ENCODE measurements around the gene KRT37. TPM values are rescaled to one million over a fixed set of nuclear protein-coding genes. Genes with fewer than 3 reads are reported as not detected.
"Not testable (repeated sequence)": the region's sequence is repeated elsewhere in the genome, so short reads cannot be mapped to it uniquely, and the experiment has no call there.

KRT37 gene
- total RNA-seq, 2 experiments from 2014 or later, result not detected

DNA sequence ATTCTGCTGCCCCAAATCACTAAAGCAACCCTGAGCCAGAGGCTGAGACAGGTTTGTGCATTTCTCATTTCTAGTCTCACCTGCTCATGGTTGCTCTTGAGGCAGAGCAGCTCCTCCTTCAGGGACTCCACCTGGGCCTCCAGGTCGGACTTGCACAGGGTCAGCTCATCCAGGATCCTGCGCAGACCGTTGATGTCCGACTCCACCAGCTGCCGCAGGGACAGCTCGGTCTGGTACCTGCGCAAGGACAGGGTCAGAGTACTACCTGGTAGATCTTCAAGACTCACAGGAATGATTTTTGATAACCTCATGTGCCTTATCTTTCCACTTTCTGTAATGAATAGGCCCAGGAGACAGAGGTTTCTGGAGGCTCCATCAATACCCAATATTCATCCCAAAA, 28.0 kb downstream of the KRT37 start:
- H3K27ac Mint-ChIP-seq, result no peak overlapping the region
- H3K9me3 Mint-ChIP-seq, result no peaks in the 10 kb centered on the region
- H3K27me3 Mint-ChIP-seq (ENCODE audit: low read depth), result no peaks in the 10 kb centered on the region
- no peak for DNase-seq
- intact Hi-C loops (cut with micrococcal nuclease), result no loop called here
- CTCF ChIA-PET, result no interaction called here
- peaks cover 8% of the 10 kb centered on the region for H3K4me1 Mint-ChIP-seq (ENCODE audit: low read depth)
- H3K4me3 Mint-ChIP-seq, result no peak overlapping the region
- H3K36me3 Mint-ChIP-seq (ENCODE audit: low read depth), result no peaks in the 10 kb centered on the region

DNA sequence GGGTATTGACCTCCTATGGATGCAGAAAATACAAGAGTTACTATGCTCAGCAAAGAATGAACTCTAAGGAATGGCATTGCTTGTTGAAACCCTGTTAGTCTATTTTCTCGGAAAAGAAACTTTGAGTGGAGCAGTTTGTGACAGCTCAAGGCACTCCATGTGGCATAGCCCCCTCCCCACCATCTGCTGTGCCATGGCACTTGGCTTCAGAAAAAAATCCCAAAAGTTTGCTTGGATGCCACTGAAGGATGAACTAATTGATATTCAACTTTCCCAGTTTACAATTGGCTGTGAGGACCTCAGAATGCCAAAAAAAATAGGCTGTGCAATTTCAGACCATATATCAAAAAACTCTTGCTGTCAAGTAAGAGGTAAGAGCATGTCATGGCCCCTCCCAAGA, 28.8 kb downstream of the KRT37 start:
- H3K27ac Mint-ChIP-seq, result no peak overlapping the region
- H3K4me1 Mint-ChIP-seq (ENCODE audit: low read depth), result peaks cover 7% of the 10 kb centered on the region
- intact Hi-C loops (cut with micrococcal nuclease), result no loop called here
- no peaks in the 10 kb centered on the region for H3K27me3 Mint-ChIP-seq (ENCODE audit: low read depth)
- no peaks in the 10 kb centered on the region for H3K36me3 Mint-ChIP-seq (ENCODE audit: low read depth)
- no peaks in the 10 kb centered on the region for H3K9me3 Mint-ChIP-seq
- CTCF ChIA-PET, result no interaction called here
- no peak overlapping the region for H3K4me3 Mint-ChIP-seq
- no peak for DNase-seq

DNA sequence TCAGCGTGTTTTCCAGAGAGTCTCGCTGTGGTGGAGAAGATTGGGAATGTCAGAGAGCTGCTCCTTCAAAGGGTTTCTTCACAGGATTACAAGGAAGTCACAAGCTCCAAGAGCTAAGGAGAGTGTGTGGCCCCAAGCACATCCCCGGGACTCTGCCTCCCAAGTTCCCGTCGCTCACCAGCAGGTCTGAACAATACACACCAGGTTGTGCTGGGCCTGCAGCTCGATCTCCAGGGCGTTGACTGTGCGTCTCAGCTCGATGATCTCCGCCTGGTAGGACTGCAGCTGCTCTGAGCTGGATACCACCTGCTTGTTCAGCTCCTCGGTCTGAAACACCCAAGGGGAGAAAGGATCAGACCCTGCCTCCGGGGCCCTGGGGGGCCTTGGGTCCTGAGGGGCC, 29.3 kb downstream of the KRT37 start:
- H3K9me3 Mint-ChIP-seq; H3K36me3 Mint-ChIP-seq (ENCODE audit: low read depth); CTCF ChIA-PET; DNase-seq; H3K4me1 Mint-ChIP-seq (ENCODE audit: low read depth); H3K27ac Mint-ChIP-seq; H3K27me3 Mint-ChIP-seq (ENCODE audit: low read depth); H3K4me3 Mint-ChIP-seq; intact Hi-C loops (cut with micrococcal nuclease): not testable (repeated sequence)

DNA sequence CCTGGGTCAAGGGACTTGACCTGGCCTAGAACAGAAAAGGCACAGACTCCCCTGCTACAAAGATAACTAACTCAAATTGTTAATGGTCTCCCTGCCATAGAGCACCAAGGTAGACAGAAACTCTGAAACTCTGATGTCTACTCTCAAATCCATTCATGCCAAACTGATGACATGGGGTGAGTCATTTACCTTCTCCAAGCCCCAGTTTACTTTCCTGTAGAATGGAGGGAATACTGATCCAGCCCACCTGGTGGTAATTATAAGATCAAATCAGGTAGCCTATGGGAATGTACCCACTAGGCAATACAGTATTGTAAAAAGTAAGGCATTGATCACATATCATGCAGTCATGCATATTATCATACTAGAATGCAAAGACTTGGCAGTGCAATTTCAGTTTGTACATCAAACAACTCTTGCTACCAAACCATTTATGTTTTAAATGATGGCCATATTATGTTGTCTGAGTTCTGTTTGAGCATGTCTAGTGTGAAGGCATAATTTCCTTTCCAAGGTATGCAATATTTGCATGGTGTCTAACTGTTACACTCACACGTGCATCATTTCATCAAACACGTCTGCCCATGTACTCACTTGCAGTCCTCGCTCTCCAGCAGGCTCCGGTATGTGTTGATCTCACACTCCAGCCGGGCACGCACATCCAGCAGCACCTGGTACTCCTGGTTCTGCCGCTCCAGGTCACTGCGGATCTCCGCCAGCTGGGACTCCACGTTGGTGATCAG, 30.0 kb downstream of the KRT37 start:
- DNase-seq, result no peak
- H3K4me1 Mint-ChIP-seq (ENCODE audit: low read depth), result peaks cover 5% of the 10 kb centered on the region
- CTCF ChIA-PET, result no interaction called here
- intact Hi-C loops (cut with micrococcal nuclease), result no loop called here
- H3K4me3 Mint-ChIP-seq, result no peak overlapping the region
- no peaks in the 10 kb centered on the region for H3K27me3 Mint-ChIP-seq (ENCODE audit: low read depth)
- H3K9me3 Mint-ChIP-seq, result no peaks in the 10 kb centered on the region
- H3K36me3 Mint-ChIP-seq (ENCODE audit: low read depth), result no peaks in the 10 kb centered on the region
- H3K27ac Mint-ChIP-seq, result no peak overlapping the region

DNA sequence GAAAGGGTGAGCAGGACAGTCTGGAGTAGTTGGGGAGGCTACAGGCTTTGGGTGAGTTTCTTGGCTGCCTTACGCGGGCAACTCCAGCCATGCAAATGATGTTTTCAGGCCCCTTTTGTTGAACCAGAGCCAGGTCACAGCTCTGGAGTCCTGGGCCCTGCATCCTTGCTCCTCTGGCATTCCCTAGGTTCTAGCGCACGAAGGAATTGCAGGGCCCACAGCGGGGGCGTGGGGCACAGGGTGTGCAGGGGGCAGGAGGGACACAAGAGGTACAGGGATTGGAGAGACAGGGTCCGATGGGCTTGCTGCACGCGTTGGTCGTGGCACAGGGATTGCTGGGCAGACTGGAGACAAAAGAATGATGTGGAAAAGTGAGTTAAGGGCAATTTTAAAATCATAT, 30.6 kb downstream of the KRT37 start:
- H3K27ac Mint-ChIP-seq, result no peak overlapping the region
- DNase-seq, result no peak
- CTCF ChIA-PET, result no interaction called here
- H3K27me3 Mint-ChIP-seq (ENCODE audit: low read depth), result no peaks in the 10 kb centered on the region
- H3K9me3 Mint-ChIP-seq, result no peaks in the 10 kb centered on the region
- peaks cover 2% of the 10 kb centered on the region for H3K4me1 Mint-ChIP-seq (ENCODE audit: low read depth)
- H3K36me3 Mint-ChIP-seq (ENCODE audit: low read depth), result no peaks in the 10 kb centered on the region
- intact Hi-C loops (cut with micrococcal nuclease), result no loop called here
- H3K4me3 Mint-ChIP-seq, result no peak overlapping the region

DNA sequence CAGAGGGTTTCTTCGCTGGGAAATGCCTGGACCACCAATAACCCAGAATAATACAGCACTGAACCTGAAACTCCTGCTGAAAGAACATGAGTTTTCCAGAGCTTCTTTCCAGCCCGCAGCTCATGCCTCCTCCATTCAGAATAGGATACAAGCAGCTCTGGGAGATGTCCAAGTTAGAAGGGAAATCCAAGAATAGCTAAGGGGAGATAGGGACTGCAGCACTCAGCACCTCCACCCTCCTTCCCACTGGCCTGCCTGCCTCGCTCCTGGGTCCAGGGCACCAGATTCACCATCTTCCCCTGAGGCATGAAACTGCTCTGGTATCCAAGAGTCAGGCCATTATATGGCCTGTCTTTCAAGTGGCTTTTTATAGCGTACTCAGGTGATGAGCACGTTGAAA, 31.1 kb downstream of the KRT37 start:
- Mint-ChIP-seq H3K27me3 (ENCODE audit: low read depth) (no peaks in the 10 kb centered on the region), H3K4me3 (no peak overlapping the region), H3K27ac (no peak overlapping the region), H3K9me3 (no peaks in the 10 kb centered on the region), H3K36me3 (ENCODE audit: low read depth) (no peaks in the 10 kb centered on the region), H3K4me1 (ENCODE audit: low read depth) (peaks cover 2% of the 10 kb centered on the region)
- no peak for DNase-seq
- intact Hi-C loops (cut with micrococcal nuclease), result no loop called here
- CTCF ChIA-PET, result no interaction called here

DNA sequence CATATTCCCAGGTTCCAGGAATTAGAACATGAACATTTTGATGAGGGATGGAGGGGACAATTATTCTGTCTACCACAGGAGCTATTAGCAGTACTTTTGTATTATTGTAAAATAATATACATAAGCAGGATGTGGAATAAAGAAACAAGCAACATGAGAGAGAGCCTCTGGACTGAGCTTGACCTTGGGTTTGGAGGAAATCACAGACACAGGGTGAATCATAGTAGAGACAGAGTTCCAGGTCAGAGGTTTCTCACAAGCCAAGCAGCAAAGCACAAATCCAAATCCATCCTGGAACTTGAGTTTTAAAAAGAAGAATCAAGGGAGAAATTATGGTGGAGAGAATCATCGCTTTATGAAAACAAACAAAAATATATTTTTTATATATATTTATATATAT, 32.1 kb downstream of the KRT37 start:
- Mint-ChIP-seq H3K9me3 (peaks cover under 1% of the 10 kb centered on the region), H3K4me3 (no peak overlapping the region), H3K27me3 (ENCODE audit: low read depth) (no peaks in the 10 kb centered on the region), H3K27ac (no peak overlapping the region), H3K4me1 (ENCODE audit: low read depth) (peaks cover 2% of the 10 kb centered on the region), H3K36me3 (ENCODE audit: low read depth) (no peaks in the 10 kb centered on the region)
- CTCF ChIA-PET, result no interaction called here
- intact Hi-C loops (cut with micrococcal nuclease), result no loop called here
- no peak for DNase-seq

DNA sequence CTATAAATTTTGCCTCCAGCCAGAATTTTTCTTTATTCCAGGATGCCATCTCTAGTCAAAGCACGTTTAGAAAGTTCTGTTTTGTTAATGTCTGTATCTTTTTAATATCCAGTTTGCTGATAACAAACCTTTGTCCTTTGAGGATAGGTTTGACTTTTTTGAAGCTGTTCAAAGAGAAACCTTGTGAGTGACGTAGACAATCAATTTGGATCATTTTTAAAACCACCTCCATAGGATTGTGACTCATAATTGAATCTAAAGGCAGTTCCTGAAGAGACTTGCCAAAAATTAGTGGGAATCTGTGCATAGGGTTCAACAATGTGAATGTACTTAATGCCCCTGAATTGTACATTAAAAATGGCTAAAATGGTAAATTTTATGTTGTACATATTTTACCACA, 32.9 kb downstream of the KRT37 start:
- Mint-ChIP-seq H3K36me3 (ENCODE audit: low read depth) (peaks cover 2% of the 10 kb centered on the region), H3K4me3 (no peak overlapping the region), H3K27ac (no peak overlapping the region), H3K4me1 (ENCODE audit: low read depth) (peaks cover 2% of the 10 kb centered on the region), H3K9me3 (peaks cover 5% of the 10 kb centered on the region), H3K27me3 (ENCODE audit: low read depth) (no peaks in the 10 kb centered on the region)
- intact Hi-C loops (cut with micrococcal nuclease), result no loop called here
- CTCF ChIA-PET, result interaction anchor here (1.5 kb wide), 1 partner anchor 9 kb away, joined by 5 read pairs; no protein-coding TSS in a partner anchor
- DNase-seq, result no peak

DNA sequence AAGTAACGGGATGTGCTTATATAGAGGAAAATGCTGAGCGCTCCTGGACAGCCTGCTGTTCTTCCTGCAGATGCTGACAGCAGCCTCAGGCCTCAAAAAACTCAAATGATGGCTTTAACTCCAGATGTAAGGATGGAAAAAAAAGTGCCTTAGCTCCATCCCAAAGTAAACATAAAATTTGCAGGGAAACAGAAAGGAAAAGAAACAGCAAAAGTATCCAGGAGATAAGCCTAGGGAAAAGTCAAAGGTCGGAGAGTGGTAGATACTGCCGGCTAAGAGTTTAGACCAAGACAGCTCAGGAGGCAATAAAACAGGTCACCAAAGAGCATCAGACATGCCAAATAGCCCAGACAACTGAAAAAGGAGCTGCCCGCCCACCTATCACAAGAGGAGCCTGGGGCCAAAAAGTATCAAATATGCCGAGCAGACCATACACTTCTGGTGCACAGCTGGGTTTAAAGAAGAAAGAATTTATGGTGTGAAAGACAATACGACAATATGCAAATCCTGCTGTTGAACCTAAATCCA, 33.9 kb downstream of the KRT37 start:
- Mint-ChIP-seq H3K27ac (no peak overlapping the region), H3K36me3 (ENCODE audit: low read depth) (peaks cover 3% of the 10 kb centered on the region), H3K27me3 (ENCODE audit: low read depth) (no peaks in the 10 kb centered on the region), H3K9me3 (peaks cover 9% of the 10 kb centered on the region), H3K4me3 (no peak overlapping the region), H3K4me1 (ENCODE audit: low read depth) (no peaks in the 10 kb centered on the region)
- DNase-seq, result no peak
- CTCF ChIA-PET, result interaction anchor here (0.6 to 1.5 kb wide), 2 partner anchors 10 to 371 kb away, joined by 4 to 5 read pairs; no protein-coding TSS in a partner anchor
- intact Hi-C loops (cut with micrococcal nuclease), result no loop called here

DNA sequence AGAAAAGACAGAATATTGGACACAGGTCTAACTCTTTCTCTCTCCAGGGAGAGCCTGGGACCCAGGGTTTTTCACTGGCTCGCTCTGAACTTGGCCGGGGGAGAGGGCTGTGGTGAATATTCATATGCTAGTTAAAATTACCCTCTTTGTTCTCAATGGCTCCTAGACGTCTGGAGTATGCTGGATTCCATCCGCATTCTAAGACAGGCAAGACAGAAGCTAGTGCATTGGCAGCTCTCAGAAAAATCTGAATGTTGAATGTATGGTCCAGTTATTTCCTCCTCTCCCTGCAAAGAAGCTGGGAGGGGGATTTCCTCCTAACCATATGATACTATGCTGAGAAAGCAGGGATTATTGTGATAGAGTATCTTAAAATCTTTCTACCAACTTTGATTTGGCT, 36.7 kb downstream of the KRT37 start:
- Mint-ChIP-seq H3K36me3 (ENCODE audit: low read depth) (peaks cover 3% of the 10 kb centered on the region), H3K4me1 (ENCODE audit: low read depth) (no peaks in the 10 kb centered on the region), H3K27me3 (ENCODE audit: low read depth) (no peaks in the 10 kb centered on the region), H3K4me3 (no peak overlapping the region), H3K27ac (no peak overlapping the region), H3K9me3 (peaks cover 9% of the 10 kb centered on the region)
- no peak for DNase-seq
- CTCF ChIA-PET, result no interaction called here
- intact Hi-C loops (cut with micrococcal nuclease), result no loop called here

DNA sequence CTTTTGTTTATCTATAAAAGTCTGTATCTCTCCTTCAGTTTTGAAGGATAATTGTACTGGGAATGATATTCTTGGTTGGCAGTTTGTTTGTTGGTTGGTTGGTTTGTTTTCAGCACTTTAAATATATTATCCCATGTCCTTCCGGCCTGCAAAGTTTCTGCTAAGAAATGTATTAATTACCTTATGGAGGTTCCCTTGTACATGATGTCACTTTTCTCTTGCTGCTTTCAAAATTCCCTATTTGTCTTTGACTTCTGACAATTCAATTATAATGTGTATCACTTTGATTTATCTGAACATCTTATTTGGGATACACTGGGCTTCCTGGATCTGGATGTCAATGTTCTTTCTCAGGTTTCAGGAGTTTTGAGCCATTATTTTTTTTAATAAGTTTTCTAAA, 38.2 kb downstream of the KRT37 start:
- Mint-ChIP-seq H3K27me3 (ENCODE audit: low read depth) (no peaks in the 10 kb centered on the region), H3K9me3 (peaks cover 9% of the 10 kb centered on the region), H3K36me3 (ENCODE audit: low read depth) (peaks cover 3% of the 10 kb centered on the region), H3K4me3 (no peak overlapping the region), H3K27ac (no peak overlapping the region), H3K4me1 (ENCODE audit: low read depth) (no peaks in the 10 kb centered on the region)
- CTCF ChIA-PET, result no interaction called here
- no peak for DNase-seq
- intact Hi-C loops (cut with micrococcal nuclease), result no loop called here

DNA sequence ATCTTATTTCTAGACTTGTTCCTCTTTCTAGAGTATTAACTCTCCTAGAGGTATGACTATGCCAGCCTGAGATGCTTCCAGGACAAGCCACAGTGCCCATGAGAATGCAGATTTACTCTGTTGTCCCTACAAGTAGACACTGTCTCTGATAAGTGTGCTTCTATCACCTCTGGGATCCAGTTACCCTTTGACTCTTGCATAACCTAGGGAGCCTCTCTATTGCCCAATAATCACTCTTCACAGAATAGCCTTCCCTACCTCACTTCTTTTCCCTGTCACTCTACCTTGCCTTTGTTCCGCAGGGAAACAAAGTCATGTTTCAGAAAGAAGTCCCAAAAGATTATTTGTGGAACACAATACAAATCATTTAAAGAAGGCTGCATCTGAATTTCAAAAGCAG, 40.7 kb downstream of the KRT37 start:
- H3K27ac Mint-ChIP-seq, result no peak overlapping the region
- no peaks in the 10 kb centered on the region for H3K27me3 Mint-ChIP-seq (ENCODE audit: low read depth)

DNA sequence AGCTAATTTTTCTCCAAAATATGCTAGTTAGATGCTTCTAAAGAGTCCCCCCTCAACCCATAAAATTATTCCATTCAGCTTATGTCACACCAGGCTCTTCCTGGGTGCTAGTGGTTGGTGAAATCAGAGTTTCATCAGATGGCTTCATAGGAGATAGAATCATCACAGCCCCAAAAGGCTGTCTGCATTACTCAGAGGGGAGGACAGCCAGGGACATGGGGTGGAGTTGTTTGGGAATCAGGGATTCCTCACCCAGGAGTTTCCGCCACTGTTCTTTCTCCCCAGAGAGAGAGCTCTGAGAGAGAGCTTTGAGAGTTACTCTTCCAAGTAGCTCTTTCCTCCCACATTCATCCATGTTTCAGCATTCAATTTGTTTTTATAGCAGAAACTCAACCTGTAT, 42.0 kb downstream of the KRT37 start:
- CTCF ChIA-PET, result no interaction called here
- intact Hi-C loops (cut with micrococcal nuclease), result no loop called here
- H3K9me3 Mint-ChIP-seq, result peaks cover 9% of the 10 kb centered on the region

More for the DNA sequence above, 40.7 kb downstream of the KRT37 start:
- H3K4me1 Mint-ChIP-seq (ENCODE audit: low read depth), result peaks cover under 1% of the 10 kb centered on the region
- CTCF ChIA-PET, result no interaction called here
- no peak for DNase-seq
- peaks cover 9% of the 10 kb centered on the region for H3K9me3 Mint-ChIP-seq
- H3K36me3 Mint-ChIP-seq (ENCODE audit: low read depth), result peaks cover 3% of the 10 kb centered on the region
- intact Hi-C loops (cut with micrococcal nuclease), result no loop called here
- no peak overlapping the region for H3K4me3 Mint-ChIP-seq

More for the DNA sequence above, 42.0 kb downstream of the KRT37 start:
- Mint-ChIP-seq H3K4me1 (ENCODE audit: low read depth) (peaks cover 14% of the 10 kb centered on the region), H3K27me3 (ENCODE audit: low read depth) (no peaks in the 10 kb centered on the region), H3K36me3 (ENCODE audit: low read depth) (peaks cover 3% of the 10 kb centered on the region), H3K27ac (no peak overlapping the region), H3K4me3 (no peak overlapping the region)
- DNase-seq, result no peak

Measured in activated naive CD4-positive, alpha-beta T cell treated with anti-CD3 and anti-CD28 coated beads for 36 hours (primary cell).